Medulla oblongata (tissue), 1 donor: Measurements from ENCODE around the gene FREY1.

Experiments used
- DNase-seq: peaks from one replicate; pipeline ENCODE4 v3.0.0-alpha.2; 2015; ENCODE audit errors: extremely low spot score

Gene FREY1

DNA sequence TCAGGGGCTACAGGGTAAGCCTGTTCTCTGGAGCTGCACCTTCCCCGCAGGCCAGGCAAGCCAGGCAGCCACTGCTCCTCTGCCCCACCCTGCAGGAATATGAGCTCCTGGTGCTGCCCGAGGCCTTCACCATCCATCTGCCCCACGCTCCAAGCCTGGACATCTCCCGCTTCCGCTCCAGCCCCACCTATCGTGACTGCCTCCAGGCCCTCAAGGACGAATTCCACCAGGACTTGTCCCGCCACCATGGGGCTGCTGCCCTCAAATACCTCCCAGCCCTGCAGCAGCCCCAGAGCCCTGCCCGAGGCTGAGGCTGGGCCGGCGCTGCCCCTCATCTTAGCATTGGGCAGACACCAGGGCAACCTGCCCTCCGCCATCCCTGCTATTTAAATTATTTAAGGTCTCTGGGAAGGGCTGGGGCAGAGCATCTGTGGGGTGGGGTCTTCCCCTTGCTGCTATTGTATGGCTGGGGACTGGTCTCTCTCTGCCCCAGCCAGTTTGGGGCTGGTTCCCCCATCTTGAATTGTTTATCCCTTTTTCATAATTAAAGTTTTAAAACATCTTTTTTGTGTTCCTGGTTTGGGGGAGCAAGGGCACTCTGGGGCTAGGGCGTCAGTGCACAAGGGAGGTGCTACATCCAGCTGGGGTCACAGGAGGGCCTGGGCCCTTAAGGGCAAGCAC lies 21.6 kb upstream of the FREY1 start:
- no peak for DNase-seq

DNA sequence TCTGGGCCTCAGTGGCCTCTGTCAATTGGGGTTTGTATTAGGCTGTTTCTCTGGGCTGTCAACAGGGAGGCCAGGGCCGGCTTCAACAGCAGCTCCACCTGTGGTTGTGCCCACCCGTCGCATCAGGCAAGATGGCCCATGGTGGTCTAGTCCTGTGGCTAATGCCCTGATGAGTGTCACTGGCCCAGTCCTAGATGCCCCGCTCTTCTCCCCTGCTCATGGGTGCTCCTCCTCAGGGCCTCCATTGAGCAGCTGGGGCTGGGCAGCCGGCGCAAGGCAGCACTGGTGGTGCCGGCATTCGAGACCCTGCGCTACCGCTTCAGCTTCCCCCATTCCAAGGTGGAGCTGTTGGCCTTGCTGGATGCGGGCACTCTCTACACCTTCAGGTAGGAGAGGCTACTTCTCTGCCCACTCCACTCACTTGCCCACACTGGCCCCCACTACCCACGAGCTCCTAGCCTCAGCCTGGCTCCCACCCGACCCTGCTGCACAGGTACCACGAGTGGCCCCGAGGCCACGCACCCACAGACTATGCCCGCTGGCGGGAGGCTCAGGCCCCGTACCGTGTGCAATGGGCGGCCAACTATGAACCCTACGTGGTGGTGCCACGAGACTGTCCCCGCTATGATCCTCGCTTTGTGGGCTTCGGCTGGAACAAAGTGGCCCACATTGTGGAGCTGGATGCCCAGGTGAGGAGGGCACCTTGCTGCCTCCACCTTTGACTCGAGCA lies 20.8 kb upstream of the FREY1 start:
- no peak for DNase-seq

DNA sequence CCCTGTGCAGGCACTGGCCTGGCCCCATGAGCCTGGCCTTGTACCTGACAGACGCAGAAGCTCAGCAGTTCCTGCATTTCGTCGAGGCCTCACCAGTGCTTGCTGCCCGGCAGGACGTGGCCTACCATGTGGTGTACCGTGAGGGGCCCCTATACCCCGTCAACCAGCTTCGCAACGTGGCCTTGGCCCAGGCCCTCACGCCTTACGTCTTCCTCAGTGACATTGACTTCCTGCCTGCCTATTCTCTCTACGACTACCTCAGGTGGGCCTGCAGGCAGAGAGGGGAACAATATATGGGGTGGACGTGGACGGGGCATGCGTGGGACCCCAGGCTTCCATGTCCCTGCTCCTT lies 20.2 kb upstream of the FREY1 start:
- DNase-seq = no peak

DNA sequence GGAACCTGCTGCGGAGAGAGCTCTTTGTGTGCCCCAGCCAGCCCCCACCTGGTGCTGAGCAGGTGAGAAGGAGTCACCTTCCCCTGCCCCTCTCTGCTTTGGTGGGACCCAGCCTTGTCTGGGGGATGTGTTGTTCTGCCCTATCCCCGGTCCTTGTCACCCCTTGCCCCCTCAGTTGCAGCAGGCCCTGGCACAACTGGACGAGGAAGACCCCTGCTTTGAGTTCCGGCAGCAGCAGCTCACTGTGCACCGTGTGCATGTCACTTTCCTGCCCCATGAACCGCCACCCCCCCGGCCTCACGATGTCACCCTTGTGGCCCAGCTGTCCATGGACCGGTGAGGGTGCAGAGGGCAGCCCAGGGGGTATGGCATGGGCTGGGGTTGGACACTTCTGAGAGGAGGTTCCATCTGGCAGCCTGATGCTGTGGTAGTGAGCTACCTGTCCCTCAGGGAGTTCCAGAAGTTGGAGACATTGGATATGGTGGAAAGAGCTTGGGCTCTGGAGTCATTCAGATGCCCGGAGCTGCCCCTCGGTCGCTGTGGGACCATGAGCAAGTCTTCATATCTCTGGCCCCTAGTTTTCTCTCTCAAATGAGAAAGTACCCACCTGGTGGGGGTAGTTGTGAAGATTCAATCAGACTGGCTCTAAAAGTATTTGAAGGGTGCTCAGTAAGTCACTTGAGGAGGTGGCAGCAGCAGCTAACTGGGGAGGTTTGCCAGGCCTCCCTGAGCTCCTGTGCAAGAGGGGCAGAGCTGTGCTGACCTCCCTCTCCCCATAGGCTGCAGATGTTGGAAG lies 19.7 kb upstream of the FREY1 start:
- no peak for DNase-seq

- DNase-seq = no peak
Measured at GRCh38 chr11:45926001-45926401, 18.9 kb upstream of the FREY1 start.

- DNase-seq = no peak
Measured at GRCh38 chr11:45925550-45925949, 18.5 kb upstream of the FREY1 start.

GRCh38 chr11:45924927-45925326 lies 17.9 kb upstream of the FREY1 start:
- DNase-seq = no peak

- DNase-seq = no peak
Measured at GRCh38 chr11:45924036-45924915, 17.2 kb upstream of the FREY1 start.

DNA sequence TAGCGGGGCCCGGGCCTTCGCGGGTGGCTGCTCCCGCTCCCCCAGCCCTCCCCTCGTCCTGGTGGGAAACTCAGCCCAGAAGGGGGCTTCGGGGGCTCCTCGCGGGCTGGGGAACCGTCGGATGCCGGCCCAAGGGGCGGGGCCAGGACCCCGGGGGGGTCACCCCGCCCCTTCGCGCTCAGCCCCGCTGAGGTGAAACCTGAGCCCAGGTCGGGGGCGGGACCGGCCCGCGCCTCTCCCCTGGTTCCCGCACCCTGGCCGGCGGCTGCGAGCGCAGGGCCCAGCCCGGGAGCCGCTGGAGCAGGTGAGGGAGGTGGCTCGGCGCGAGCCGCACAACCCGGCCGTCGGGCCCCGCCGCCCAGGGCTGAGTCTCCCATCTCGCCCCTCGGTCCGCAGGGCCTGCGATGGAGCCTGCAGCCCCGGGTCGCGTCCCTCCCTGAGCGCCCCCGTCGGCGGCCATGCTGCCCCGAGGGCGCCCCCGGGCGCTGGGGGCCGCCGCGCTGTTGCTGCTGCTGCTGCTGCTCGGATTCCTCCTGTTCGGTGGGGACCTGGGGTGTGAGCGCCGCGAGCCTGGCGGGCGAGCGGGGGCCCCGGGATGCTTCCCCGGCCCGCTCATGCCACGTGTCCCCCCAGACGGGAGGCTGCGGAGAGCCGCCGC lies 15.5 kb upstream of the FREY1 start, which contains the start of gene LARGE2:
Gene LARGE2, plus strand, starts transcription at position 232 of the 658 bp plus-strand sequence. Its CDS starts 227 bp downstream, at position 459.
- no peak for DNase-seq

- no peak for DNase-seq
Measured at GRCh38 chr11:45921561-45922424, 14.7 kb upstream of the FREY1 start.

DNA sequence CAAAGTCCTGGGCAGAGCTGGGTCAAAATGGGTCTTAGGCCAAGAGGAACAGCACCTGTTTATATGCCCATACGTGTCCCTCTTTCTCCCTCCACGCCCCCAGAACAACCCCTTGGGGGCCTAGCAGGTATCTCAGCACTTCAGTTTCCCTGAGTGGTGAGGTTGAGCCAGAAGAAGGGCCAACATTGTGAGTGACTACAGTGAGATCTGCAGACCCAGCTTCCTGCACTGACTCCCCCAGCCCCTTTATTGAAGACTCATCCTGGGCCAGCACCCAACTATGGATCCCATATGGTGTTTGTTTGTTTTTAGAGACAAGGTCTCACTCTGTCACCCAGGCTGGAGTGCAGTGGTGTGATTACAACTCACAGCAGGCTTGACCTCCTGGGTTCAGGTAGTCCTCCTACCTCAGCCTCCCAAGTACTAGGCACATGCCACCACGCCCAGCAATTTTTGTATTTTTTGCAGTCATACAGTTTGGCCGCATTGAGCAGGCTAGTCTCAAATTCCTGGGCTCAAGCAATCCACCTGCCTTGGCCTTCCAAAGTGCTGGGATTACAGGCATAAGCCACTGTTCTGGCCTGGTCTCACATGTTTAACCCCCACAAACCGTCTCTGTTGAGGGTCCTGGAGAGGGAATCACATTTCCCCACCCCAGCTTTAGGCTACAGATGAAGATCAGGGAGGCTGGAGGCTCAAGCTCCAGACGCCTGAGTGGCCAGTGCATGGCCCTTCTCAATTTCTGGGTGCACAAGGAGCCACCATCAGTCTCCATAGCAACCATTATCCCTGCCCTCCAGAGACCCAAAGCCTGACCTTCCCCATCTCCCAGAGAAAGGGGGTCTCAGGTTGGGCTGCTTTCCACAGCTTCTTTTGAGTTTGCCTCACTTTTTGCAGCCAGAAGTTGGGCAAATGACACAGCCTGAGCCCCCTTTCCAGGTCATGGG lies 13.7 kb upstream of the FREY1 start:
- DNase-seq = no peak

DNA sequence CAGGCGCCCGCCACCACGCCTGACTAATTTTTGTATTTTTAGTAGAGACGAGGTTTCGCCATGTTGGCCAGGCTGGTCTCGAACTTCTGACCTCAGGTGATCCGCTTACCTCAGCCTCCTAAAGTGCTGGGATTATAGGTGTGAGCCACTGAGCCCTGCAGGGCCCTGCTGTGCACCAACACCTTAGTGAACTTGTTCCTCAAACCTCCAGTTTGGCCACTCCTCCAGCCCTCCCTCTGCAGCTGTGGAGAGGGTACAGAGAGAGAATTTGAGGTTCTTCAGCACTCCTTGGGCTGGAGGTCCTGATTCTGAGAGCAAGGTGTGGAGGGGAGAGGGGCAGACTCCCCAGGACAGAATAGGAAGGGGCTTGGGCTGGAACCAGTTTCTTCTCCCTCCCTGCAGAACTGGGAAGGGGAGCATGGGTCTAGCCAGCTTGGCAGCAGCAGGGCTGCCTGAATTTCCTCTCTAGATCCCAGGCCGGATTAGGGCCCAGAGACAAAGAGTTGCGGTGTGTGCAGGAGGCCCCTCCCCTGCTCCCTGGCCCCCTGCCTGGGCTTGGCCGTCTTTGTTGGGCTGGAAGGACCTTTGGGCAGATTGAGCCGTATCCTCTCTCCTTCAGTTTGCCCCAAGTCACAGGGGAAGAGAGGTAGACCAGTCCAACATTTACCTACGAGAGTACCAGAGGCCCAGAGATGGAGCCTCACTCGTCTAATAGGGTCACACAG lies 12.9 kb upstream of the FREY1 start:
- no peak for DNase-seq

DNA sequence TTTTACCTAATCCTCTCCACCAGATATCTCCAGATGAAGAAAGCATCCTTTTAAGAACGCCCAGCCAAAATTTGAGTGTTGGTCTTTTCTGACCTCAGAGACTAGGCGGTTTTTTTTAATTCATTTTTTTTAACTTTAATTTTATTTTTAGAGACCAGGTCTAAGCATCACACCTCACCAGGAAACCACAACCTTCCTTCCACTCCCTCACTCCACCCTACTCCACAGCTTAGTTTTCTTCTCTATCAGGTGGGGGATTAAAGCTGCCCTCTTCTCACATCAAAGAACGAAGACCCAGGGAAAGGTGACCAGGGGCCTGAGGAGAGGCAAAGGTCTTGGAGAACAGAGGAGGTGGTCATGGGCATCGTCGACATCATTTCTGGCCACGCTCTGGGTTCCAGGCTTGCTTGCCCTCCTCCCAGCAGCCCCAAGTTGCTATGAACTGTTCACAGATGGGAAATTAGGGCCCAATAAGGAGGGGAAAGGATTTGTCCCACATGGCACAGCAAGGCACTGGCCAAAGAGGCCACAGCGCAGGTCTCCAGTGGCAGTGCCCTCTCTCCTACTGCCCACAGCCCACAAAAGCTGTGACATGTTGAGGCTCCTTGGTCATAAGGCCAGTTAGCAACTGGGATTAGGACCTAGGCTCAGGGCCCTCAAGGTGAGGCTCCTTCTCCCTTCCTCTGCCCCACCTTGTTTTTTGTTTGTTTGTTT lies 12.0 kb upstream of the FREY1 start:
- no peak for DNase-seq

DNA sequence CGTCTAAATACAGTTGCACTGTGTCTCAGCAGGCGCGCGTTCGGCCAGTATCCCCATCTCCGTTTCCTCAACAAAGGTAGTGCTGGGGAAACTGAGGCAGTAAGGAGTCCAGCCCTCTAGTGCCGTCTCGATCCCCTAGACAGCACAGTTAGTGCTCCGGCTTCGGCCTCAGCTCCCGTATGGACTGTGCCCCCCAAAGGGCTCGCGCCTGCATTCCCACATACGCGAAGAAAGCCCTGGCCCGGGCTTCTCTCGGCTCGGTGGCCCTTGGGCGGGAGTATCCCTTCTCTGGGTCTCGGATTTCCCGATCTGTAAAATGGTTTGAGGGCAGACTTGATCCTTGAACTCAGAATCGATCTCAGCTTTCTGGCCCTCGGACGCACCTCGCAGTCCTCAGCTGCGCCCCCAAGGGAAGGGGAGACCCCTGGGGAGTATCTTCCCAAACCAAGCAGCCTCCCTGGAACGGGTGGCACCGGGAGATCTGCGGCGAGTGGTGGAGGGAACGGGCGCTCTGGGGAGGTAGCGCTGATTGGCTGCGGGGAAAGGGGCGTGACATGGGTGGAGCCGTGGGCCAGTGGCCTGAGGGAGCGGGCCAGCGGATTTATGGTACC lies 11.4 kb upstream of the FREY1 start:
- peak; percentile 84 for DNase-seq

DNA sequence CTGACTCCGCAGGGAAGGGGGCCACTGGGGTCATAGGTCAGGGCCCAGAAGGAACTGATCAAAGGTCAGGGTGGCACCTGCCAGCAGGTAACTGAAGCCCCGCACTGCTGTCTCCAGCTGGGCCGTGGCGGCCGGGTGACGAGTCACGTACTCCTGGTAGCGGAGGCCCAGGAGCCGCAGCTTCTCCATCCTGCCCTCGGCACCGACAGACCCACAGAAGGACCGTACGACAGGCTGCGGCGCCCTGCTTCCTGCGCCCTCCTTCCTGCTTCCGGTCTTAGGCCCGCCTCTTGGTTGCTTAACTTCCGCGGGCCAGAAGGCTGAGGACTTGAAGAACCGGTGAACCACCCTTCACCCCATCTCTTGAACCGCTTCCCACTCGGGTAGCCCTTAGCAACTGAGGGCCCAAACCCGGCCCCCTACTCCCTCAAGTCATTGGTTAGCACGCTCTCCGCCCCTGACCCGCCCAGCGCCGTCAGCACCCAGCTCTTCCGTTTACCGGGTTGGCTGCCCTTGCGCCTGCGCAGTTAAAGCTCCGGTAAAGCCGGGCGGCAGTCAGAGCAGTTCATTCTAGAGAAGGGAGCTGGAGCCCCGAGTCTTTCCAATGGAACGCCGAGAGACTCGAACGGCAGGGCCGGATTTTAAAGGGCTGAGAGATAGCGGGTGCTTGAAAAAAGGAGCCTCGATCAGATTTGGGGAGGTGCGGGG lies 10.7 kb upstream of the FREY1 start, which contains the start of gene PEX16:
Gene PEX16, minus strand, starts transcription at position 255 of the 708 bp plus-strand sequence. Its CDS starts 66 bp downstream, at position 189.
- peak; percentile 98 for DNase-seq

DNA sequence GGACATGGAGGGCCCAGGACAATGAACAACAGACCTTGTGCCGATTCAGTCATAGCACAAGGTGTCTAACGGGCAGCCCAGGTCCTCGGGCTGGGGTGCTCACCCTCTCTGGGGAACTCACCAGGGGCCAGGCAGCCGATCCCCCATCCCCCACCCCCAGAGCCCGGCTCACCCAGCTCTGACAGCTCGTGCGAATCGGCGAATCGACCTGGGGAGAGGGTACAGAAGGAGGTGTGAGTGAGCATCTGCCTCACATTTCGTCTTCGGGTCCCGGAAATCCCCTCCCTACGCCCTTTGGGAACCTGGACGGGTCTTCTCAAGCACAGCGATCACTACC lies 10.2 kb upstream of the FREY1 start:
- no peak for DNase-seq

DNA sequence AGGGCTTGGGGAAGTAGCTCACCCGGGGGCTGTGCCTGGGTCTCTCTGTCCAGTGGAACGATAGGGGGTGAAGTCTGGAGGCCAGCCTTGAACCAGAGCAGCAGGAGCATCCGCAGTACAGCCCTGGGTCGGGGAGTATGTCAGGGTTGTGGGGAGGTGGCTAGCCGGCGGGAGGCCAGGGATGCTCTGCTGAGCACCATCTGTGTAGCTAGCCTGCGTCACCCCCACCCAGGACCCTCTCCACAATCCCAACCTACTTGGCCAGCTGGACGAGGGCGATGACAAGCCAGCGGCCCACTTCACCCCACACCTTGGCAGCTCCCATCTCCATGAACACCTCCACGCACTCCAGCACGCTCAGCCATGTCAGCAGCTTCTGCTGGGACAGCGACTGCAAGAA lies 8.4 kb upstream of the FREY1 start:
- DNase-seq = no peak
